AG04449 (cell line): ENCODE measurements around the gene ZNF511.

Experiments
- CTCF ChIA-PET: fragments of 350-600 bp; formaldehyde crosslinking; extraction: SDS; loops from one replicate; lab custom pipeline; 2021; ENCODE audit warnings: antibody characterized with exemption; lab: Yijun Ruan, JAX
- POLR2A ChIA-PET: fragments of 400-600, 350-600 bp; formaldehyde crosslinking; extraction: SDS; loops from one replicate; lab custom pipeline; 2020; ENCODE audit warnings: antibody characterized with exemption, inconsistent platforms; lab: Yijun Ruan, JAX
- DNase-seq: peaks from one replicate; pipeline ENCODE4 v3.0.0-alpha.2; 2010; ENCODE audit warnings: low read depth, low spot score
- H3K4me3 ChIP-seq: 2 replicates; pipeline ENCODE4 v1.5.1; 2011; ENCODE audit warnings: low read depth, mild to moderate bottlenecking, control low read depth, low read length
- TF ChIP-seq, protein P1 (sequence below): IDR thresholded peaks from one replicate; pipeline ENCODE4 v1.5.1; 2011; ENCODE audit warnings: mild to moderate bottlenecking, moderate library complexity, low read length, control low read depth, inconsistent platforms; ENCODE audit not compliant: insufficient read depth; ENCODE audit errors: missing control alignments

The ZNF511 gene

GRCh38 chr10:133272964-133273420, 35.7 kb upstream of the ZNF511 start:
- no peak for DNase-seq
- TF ChIP-seq, protein P1, sequence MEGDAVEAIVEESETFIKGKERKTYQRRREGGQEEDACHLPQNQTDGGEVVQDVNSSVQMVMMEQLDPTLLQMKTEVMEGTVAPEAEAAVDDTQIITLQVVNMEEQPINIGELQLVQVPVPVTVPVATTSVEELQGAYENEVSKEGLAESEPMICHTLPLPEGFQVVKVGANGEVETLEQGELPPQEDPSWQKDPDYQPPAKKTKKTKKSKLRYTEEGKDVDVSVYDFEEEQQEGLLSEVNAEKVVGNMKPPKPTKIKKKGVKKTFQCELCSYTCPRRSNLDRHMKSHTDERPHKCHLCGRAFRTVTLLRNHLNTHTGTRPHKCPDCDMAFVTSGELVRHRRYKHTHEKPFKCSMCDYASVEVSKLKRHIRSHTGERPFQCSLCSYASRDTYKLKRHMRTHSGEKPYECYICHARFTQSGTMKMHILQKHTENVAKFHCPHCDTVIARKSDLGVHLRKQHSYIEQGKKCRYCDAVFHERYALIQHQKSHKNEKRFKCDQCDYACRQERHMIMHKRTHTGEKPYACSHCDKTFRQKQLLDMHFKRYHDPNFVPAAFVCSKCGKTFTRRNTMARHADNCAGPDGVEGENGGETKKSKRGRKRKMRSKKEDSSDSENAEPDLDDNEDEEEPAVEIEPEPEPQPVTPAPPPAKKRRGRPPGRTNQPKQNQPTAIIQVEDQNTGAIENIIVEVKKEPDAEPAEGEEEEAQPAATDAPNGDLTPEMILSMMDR = no peak
- POLR2A ChIA-PET = no interaction called here
- CTCF ChIA-PET = no interaction called here
- no peak overlapping the region for H3K4me3 ChIP-seq

DNA sequence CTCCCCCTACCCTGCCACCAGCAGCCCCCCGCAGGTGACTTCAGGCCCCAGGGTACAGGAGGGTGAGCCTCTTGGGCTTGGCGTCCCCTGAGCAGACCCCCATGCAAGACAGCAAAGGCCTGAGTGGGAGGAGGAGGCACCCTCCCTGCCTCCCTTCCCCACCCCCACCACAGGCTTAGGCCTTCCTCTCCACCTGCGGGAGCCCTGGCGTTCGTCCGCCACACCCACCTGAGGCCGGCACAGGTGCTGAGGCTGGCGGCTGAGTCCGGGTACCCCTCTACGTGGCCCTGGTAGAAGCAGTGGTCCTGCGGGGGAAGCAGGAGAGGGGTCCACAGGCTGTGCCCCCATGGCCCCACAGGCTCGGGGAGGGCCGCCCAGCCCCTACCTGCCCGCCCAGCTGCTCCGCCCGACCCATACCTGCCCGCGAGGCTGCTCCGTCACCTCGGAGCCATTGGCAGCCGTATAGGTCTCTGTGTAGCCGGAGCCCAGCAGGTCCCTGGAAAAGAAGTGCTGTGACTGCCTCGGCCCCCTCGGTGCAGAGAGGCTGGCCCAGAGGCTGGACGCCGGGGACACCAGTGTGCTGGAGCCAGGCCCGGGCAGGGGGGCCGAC, 35.1 kb upstream of the ZNF511 start:
- POLR2A ChIA-PET = no interaction called here
- DNase-seq = no peak
- TF ChIP-seq, protein P1 = no peak
- H3K4me3 ChIP-seq = no peak overlapping the region
- CTCF ChIA-PET = no interaction called here

- POLR2A ChIA-PET = interaction anchor here (0.7 kb wide), 1 partner anchor 14 kb away, joined by 3 read pairs; no protein-coding TSS in a partner anchor
- no peak for DNase-seq
- no peak overlapping the region for H3K4me3 ChIP-seq
- CTCF ChIA-PET = interaction anchor here (0.6 to 1.2 kb wide), 3 partner anchors 9 to 32 kb away, joined by 3 read pairs; no protein-coding TSS in a partner anchor
- TF ChIP-seq, protein P1 = peak; percentile 4
These were observed 33.7 kb upstream of the ZNF511 start for GRCh38 chr10:133274751-133275683.

- ChIA-PET POLR2A (interaction anchor here (0.7 kb wide), 1 partner anchor 13 kb away, joined by 3 read pairs; no protein-coding TSS in a partner anchor), CTCF (interaction anchor here (0.6 to 1.2 kb wide), 3 partner anchors 9 to 31 kb away, joined by 3 read pairs; no protein-coding TSS in a partner anchor)
- DNase-seq = no peak
- no peak overlapping the region for H3K4me3 ChIP-seq
- TF ChIP-seq, protein P1 = no peak
These were observed 33.0 kb upstream of the ZNF511 start for GRCh38 chr10:133275684-133276092.

DNA sequence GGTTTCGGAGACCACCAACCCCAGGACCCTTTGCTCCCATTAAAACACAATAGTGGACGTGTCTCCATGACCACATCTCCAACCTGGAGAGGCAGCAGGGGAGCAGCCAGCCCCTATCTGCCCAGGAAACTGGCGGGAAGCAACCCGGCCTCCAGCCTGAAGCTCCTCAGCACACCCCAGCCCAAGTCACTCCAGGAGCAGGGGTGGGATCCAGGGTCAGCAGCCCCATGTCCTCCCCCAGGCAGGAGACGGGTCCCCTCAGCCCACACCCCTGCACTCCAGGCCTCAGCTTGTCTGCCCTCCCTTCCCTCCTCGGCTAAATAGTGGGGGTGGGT, 32.6 kb upstream of the ZNF511 start:
- TF ChIP-seq, protein P1 = no peak
- ChIA-PET CTCF (no interaction called here), POLR2A (no interaction called here)
- H3K4me3 ChIP-seq = no peak overlapping the region
- DNase-seq = no peak

- ChIA-PET CTCF (interaction anchor here (1.8 kb wide), 1 partner anchor 53 kb away, joined by 4 read pairs; no protein-coding TSS in a partner anchor), POLR2A (no interaction called here)
- TF ChIP-seq, protein P1 = no peak
- DNase-seq = no peak
- no peak within 1 kb of the TSS for H3K4me3 ChIP-seq
These were observed 32.1 kb upstream of the ZNF511 start, which contains the start of gene ADAM8 for GRCh38 chr10:133276435-133277201. TSS of gene ADAM8 (minus strand) at chr10:133276868. CDS start at chr10:133276817, 51 bp downstream.
